NCI-H146 treated with DMSO at 0.1 percent for 48 hours (cell line): ENCODE results near the gene TNFSF8.
A peak's percentile ranks its signal among the peaks of the same experiment; 100 is the strongest.

ENCODE experiments used
- DNase-seq: peaks from one replicate; lab custom pipeline; 2025; ENCODE audit not compliant: unreplicated experiment; lab: John Stamatoyannopoulos, UW

TNFSF8 gene

DNA sequence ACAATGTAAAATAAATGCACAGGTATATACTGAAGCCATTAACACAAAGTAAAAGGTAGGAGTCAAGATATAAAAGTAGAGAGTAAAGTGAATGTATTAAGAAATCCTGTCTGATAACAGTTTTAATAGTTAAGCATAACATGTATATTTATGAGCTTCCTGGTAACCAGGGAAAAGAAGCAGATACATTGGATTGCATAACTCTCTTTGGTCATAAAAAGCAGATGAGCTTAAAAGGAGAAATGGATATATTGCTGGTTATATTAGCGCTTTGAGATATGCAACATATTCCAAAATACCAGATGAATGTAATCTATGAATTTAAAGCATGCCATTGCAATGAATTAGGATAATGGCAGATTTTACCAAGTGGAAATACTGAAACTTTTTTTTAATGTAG is 6.2 kb upstream of the TNFSF8 start:
- no peak for DNase-seq

GRCh38 chr9:114935119-114935518 is 4.7 kb upstream of the TNFSF8 start:
- DNase-seq = no peak

GRCh38 chr9:114932502-114932901 is 2.1 kb upstream of the TNFSF8 start:
- no peak for DNase-seq

DNA sequence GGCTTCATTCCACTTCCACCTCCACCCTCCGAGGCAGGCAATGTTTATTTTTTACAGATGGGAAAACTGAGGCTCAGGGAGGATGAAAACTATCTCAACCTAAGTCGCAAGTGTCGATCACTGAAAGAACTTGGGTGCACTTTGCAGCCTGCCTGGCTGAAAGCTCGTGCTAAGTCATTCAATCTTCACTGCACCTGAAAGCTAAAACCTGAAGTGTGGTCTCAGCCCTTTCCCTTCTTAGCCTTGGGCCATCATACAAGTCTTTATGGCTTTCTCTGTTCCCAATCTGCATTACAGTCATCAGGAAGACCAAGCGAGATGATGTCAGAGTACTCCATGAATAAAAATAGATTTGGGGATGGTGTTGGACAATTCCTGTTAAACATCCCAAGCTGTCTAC is 1.0 kb upstream of the TNFSF8 start:
- no peak for DNase-seq

DNA sequence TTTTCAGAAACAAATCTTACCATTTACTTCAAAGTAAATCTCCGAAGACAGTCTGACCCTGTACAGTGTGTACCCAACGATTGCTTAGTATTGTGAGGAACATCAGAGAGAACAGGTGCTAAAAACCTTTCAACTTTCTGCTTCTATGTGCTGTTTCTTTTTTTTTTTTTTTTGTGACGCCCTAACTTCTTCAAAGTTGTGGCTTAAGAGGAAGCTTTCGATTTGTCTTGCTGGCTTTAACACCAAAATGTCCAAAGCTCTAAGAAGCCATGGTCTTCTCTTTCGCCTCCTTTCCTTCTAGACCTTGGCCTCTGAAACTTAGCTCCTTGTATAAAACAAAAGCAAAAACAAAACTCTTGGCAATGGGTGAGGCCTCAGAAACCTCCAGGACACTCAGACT is 1.2 kb downstream of the TNFSF8 start:
- no peak for DNase-seq

- no peak for DNase-seq
These were observed 1.7 kb downstream of the TNFSF8 start for GRCh38 chr9:114928671-114929070.

GRCh38 chr9:114928136-114928535 is 2.3 kb downstream of the TNFSF8 start:
- DNase-seq = no peak

DNA sequence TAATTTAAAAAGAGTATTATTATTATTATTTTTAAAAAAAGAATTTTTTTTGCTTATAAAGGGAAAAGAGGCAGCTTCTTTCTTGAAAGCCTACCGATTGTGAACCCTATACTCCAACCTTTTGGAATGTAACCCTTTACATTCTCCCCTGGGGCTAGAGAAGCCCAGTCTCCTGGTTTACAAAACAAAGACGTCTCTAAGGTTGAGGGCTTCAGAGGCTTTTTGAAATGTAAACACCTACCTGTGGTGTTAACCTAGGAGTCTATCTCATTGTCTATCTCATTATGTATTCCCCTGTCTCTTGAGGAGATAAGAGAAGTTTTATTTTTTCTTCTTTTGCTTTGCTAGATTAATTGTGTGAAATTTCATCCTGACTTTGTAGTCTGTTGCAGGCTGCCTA is 4.7 kb downstream of the TNFSF8 start:
- no peak for DNase-seq

- no peak for DNase-seq
These were observed 5.4 kb downstream of the TNFSF8 start for GRCh38 chr9:114925039-114925438.

DNA sequence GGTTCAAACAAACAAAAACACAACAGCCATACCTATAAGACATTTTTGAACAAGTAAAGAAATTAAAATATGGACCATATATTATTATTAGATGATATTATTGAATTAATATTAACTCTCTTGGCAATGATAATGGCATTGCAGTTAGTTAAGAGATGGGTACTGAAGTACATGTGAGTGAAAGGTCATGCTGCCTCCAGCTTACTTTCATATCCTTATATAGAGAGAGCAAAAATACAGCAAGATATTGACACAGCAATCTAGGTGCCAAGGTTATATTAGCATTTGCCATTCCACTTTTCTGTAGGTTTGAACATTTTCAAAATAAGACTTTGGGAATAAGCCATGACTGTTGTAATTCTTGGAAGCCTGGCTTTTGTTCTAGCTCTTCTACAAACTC is 6.1 kb downstream of the TNFSF8 start:
- DNase-seq = no peak

GRCh38 chr9:114923918-114924317 is 6.5 kb downstream of the TNFSF8 start:
- no peak for DNase-seq

GRCh38 chr9:114921171-114921570 is 9.2 kb downstream of the TNFSF8 start:
- no peak for DNase-seq

DNA sequence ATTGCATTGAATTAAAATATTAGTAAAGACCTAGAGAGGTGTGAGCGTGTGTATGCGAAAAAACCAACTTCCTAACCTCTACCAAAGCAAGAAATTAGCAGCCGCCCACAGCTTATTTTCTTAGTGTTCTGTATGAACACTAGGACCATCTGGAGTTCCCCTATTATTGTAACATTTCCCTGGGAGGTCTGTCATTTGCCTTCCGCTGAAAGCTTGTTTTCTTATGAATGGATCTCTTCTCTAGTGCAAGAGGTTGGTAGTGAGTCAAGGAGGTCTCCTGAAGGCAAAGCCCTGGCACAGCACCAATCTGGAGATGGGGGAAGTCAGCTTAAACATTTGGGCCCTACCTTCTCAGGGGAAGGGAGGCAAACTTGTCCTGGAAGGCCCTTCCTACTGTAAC is 10.8 kb downstream of the TNFSF8 start:
- DNase-seq = no peak

GRCh38 chr9:114916481-114916880 is 13.9 kb downstream of the TNFSF8 start:
- DNase-seq = no peak

GRCh38 chr9:114914139-114914538 is 16.3 kb downstream of the TNFSF8 start:
- no peak for DNase-seq

DNA sequence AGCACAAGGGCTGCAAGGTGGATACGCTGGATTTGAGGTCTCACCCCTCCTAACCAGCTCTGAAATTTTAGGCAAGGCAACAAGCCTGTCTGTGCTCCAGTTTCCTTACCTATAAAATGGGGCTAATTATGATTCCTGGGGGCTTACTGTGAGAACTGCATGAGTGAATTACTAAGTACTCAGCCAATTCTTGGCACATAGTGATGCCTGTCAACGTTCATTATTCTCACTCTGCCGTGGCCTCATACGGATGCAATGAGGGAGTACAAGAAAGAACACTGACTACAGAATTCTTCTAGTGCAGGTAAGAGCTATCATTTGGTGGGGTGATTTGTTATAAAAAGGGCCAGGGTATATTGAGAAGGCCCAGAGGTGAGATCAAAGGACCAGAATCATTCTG is 16.7 kb downstream of the TNFSF8 start:
- no peak for DNase-seq

DNA sequence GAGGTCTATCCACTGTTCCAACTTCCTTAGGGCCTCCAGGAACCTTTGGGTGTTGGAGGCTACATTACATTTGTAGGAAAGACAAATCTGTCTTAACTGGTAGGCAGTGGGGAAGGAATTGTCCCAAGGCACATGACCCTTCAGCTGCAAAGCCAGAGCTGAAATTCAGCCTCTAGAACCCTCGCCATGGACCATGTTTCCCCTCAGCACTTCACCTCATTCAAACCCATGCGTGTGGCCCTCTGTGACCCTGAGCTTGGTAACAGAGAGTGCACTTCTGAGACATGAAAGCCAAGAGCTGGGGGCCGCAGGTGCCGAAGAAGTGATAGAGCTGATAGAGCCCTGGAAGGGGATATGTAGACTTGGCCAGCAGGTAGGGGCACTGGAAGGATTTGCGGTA is 17.2 kb downstream of the TNFSF8 start:
- no peak for DNase-seq

DNA sequence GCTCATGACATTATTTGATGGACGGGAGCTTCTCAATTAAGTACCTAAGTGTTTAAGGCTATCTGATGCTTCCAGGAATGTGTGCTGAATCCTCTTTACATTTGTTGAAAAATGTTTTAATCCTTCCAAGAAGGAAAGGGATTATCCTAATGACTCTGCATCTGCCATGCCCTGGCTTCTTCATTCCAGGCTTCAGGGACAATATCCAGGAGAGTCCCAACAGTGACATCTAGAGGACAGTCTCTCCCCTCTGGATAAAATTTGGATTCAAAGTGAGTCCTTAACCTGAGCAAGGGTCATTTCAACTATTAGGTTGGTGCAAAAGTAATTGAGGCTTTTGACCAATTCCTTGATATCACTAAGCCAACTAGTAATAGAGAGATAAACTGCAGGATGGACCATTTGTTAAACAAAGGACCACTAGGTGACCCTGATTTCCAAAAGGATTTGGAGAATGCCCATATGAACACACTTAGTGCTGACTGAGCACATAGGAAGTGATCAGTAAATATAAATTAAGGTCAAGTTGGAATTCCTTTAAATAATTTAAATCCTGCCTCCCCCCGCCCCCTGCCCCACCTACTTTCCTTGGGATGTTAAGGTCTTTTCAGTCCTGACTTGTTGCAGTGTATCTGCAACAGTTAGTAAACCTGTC is 19.1 kb downstream of the TNFSF8 start:
- DNase-seq = peak; percentile 39

DNA sequence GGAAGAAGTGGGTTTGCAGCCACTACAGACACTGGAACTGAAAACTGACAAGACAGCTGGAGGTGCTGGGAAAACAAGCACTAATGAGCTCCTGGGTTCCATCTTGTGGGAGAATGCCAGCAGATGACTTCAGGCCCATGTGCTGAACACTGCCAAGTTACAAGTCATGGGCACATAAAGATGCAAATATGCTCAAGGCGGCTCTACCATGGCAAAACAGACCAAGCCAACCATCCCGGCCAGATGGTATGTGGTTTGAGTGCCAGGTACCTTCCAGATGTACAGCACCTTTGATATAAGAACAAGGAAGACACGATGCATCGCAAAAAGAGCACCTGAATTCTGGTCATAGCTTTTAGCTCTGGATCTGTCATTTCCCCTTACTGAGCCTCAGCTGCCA is 19.9 kb downstream of the TNFSF8 start:
- no peak for DNase-seq

GRCh38 chr9:114909661-114910060 is 20.7 kb downstream of the TNFSF8 start:
- DNase-seq = no peak

GRCh38 chr9:114908805-114909448 is 21.5 kb downstream of the TNFSF8 start:
- no peak for DNase-seq

DNA sequence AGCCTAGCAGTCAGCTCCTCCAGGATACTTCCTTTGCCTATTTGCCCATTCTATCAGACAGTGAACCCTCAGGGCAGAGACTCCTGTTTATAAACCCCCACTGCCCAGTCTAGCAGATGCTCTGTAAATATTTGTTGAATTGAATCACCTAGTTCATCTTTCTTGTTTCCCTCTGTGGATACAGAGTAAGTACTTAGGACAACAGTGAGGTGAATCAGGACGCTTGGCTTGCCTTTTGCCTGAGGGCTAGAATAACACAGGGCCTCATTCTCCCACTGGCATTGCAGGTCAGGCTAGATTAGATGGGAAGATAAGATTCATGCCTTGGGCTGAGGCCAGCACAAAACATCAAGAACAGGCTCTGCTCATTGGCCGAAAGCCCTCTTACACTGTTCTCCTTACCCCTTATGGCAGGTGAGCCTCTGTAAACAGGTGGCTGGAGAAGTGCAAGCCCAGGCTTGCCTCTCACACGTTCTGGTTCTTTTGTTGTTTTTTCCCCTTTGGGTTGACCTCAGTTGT is 22.2 kb downstream of the TNFSF8 start:
- DNase-seq = peak; percentile 97
